ENCODE measurements around the gene ARMH2. TPM values are rescaled to one million over a fixed set of nuclear protein-coding genes. Genes with fewer than 3 reads are reported as not detected.

ARMH2 gene
- total RNA-seq, 3 donors from 2014 or later: not detected

DNA sequence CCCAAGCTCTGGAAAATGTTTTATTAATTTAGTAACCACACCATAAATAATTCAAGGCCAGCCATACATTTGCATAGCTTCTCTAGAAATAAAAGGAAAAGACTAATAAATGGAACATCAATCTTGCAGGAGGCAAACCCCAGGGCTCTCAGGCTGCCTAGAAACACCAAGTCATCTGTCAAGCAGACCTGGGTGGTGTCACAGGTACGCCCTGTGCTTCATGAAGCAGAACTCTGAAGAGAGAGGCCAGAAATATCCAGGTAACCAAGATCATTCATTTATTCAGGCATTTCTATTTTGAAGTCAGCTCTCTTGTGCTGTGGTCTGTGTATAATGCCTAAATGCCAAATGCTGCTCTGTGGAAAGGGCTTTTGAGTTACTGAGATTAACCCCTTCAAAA lies 45.3 kb upstream of the ARMH2 start:
- H3K27ac ChIP-seq: no peak overlapping the region
- TF ChIP-seq POLR2AphosphoS5 (IDR thresholded peaks at IDR 0.05) (no peak), POLR2A (IDR thresholded peaks at IDR 0.05) (no peak), CTCF (IDR thresholded peaks at IDR 0.05) (no peak)
- intact Hi-C loops (cut with DNase I; ENCODE audit: low total_unique reads): no loop called here

GRCh38 chr6:24840187-24840586 lies 41.5 kb upstream of the ARMH2 start:
- no peaks in the 10 kb centered on the region for H3K27me3 ChIP-seq
- H3K36me3 ChIP-seq: no peaks in the 10 kb centered on the region
- H3K4me3 ChIP-seq: no peak overlapping the region
- TF ChIP-seq POLR2AphosphoS5 (IDR thresholded peaks at IDR 0.05) (no peak), CTCF (IDR thresholded peaks at IDR 0.05) (no peak), POLR2A (IDR thresholded peaks at IDR 0.05) (no peak)
- intact Hi-C loops (cut with DNase I; ENCODE audit: low total_unique reads): no loop called here
- no peaks in the 10 kb centered on the region for H3K9me3 ChIP-seq
- peak overlapping the region; percentile 74 to 89 for H3K27ac ChIP-seq
- DNase-seq (ENCODE audit: low spot score in 2 of 2): peak in 1 of 2 donors; percentile 50
- H3K4me1 ChIP-seq: peaks cover 0 to 22% of the 10 kb centered on the region in 2 donors

More for the DNA sequence above, 45.3 kb upstream of the ARMH2 start:
- Histone ChIP-seq H3K4me1 (no peaks in the 10 kb centered on the region), H3K4me3 (no peak overlapping the region), H3K27me3 (no peaks in the 10 kb centered on the region), H3K9me3 (no peaks in the 10 kb centered on the region), H3K36me3 (no peaks in the 10 kb centered on the region)
- no peak for DNase-seq (ENCODE audit: low spot score in 2 of 2)

- intact Hi-C loops (cut with DNase I; ENCODE audit: low total_unique reads): no loop called here
- Histone ChIP-seq H3K27ac (peak overlapping the region; percentile 38 to 89), H3K36me3 (no peaks in the 10 kb centered on the region), H3K9me3 (no peaks in the 10 kb centered on the region), H3K27me3 (no peaks in the 10 kb centered on the region), H3K4me1 (peaks cover 0 to 25% of the 10 kb centered on the region in 2 donors), H3K4me3 (no peak overlapping the region)
- no peak for DNase-seq (ENCODE audit: low spot score in 2 of 2)
- no peak for TF ChIP-seq CTCF (IDR thresholded peaks at IDR 0.05)
- no peak for TF ChIP-seq POLR2A (IDR thresholded peaks at IDR 0.05)
- TF ChIP-seq POLR2AphosphoS5 (IDR thresholded peaks at IDR 0.05): no peak
Measured at GRCh38 chr6:24838994-24839393, 40.3 kb upstream of the ARMH2 start.

GRCh38 chr6:24838081-24838480 lies 39.4 kb upstream of the ARMH2 start:
- Histone ChIP-seq H3K36me3 (no peaks in the 10 kb centered on the region), H3K9me3 (no peaks in the 10 kb centered on the region), H3K4me1 (peaks cover 0 to 25% of the 10 kb centered on the region in 2 donors), H3K4me3 (no peak overlapping the region), H3K27ac (peak overlapping the region; percentile 65 to 89), H3K27me3 (no peaks in the 10 kb centered on the region)
- intact Hi-C loops (cut with DNase I; ENCODE audit: low total_unique reads): no loop called here
- TF ChIP-seq CTCF (IDR thresholded peaks at IDR 0.05) (no peak), POLR2A (IDR thresholded peaks at IDR 0.05) (no peak), POLR2AphosphoS5 (IDR thresholded peaks at IDR 0.05) (no peak)
- DNase-seq (ENCODE audit: low spot score in 2 of 2): no peak

DNA sequence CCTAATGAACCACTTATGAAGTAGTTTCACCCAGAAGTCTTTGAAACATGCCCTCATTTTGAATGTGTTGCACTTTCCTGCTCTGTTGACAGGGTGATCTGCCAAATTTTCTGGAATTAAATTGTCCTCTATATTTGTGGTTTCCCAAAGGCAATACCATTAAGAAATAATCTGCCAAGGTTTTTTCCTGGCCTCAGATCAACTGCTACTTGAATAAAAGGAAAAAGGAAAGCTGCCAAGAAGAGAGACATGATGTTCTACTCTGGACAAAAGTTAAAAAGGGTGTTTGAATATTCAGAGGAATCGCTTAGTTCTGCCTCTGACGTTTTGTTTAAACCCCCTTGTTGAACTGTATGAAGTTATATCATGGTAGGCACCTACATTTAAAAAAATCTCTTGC lies 37.4 kb upstream of the ARMH2 start:
- Histone ChIP-seq H3K27ac (peak overlapping the region; percentile 89 to 91), H3K4me1 (peaks cover 0 to 30% of the 10 kb centered on the region in 2 donors), H3K9me3 (no peaks in the 10 kb centered on the region), H3K4me3 (peak overlapping the region in 1 of 3 donors; percentile 13), H3K36me3 (no peaks in the 10 kb centered on the region), H3K27me3 (no peaks in the 10 kb centered on the region)
- DNase-seq (ENCODE audit: low spot score in 2 of 2): no peak
- TF ChIP-seq CTCF (IDR thresholded peaks at IDR 0.05) (no peak), POLR2AphosphoS5 (IDR thresholded peaks at IDR 0.05) (no peak), POLR2A (IDR thresholded peaks at IDR 0.05) (no peak)
- intact Hi-C loops (cut with DNase I; ENCODE audit: low total_unique reads): no loop called here
